Kidney (tissue), 14 donors: ENCODE data around the gene APH1A. TPM values are rescaled to one million over a fixed set of nuclear protein-coding genes. Genes with fewer than 3 reads are reported as not detected.
A peak's percentile ranks its signal among the peaks of the same experiment; 100 is the strongest.

Experiments used
- DNase-seq, 5 donors: peaks; one replicate each; pipeline ENCODE4 v3.0.0-alpha.2; 2013 to 2020
- FAIRE-seq: peaks from 2 replicates; lab custom pipeline; 2012; peaks lifted over from hg19 to GRCh38; lab: Jason Lieb, UNC
- H3K27ac ChIP-seq, 2 donors: one replicate each; pipeline ENCODE4 v1.7.0; 2013; ENCODE audit warnings: low read depth in 2 of 2, low read length in 2 of 2, inconsistent platforms in 1 of 2
- H3K27me3 ChIP-seq: one replicate; pipeline ENCODE4 v1.7.1; 2013; ENCODE audit warnings: low read length, inconsistent platforms; ENCODE audit not compliant: control insufficient read depth, insufficient read depth
- H3K36me3 ChIP-seq, 3 donors: one replicate each; pipeline versions ENCODE4 v1.7.0 to v1.7.1; 2013; ENCODE audit warnings: low read length in 3 of 3, control low read depth in 1 of 3, inconsistent platforms in 1 of 3; ENCODE audit not compliant: insufficient read depth in 3 of 3, control insufficient read depth in 2 of 3
- H3K4me1 ChIP-seq, 3 donors: one replicate each; pipeline versions ENCODE4 v1.7.0 to v1.7.1; 2013; ENCODE audit warnings: low read length in 3 of 3, inconsistent platforms in 1 of 3, low read depth in 1 of 3; ENCODE audit not compliant: control insufficient read depth in 2 of 3, insufficient read depth in 2 of 3
- H3K4me3 ChIP-seq, 3 donors: one replicate each; pipeline versions ENCODE4 v1.7.0 to v1.8.1; 2013; ENCODE audit warnings: low read length in 3 of 3, control low read depth in 1 of 3, inconsistent platforms in 1 of 3
- H3K9ac ChIP-seq, 3 donors: one replicate each; pipeline versions ENCODE4 v1.7.0 to v1.7.1; 2013; ENCODE audit warnings: low read length in 3 of 3, control low read depth in 1 of 3, inconsistent platforms in 1 of 3
- H3K9me3 ChIP-seq, 3 donors: one replicate each; pipeline versions ENCODE4 v1.7.0 to v1.7.1; 2013; ENCODE audit warnings: low read length in 3 of 3, control low read depth in 1 of 3, inconsistent platforms in 1 of 3; ENCODE audit not compliant: control insufficient read depth in 2 of 3, insufficient read depth in 1 of 3
- CTCF ChIP-seq: IDR thresholded peaks from 3 replicates; pipeline ENCODE4 v1.5.1; 2012; ENCODE audit warnings: mild to moderate bottlenecking, moderate library complexity, borderline replicate concordance; ENCODE audit not compliant: insufficient read depth; ENCODE audit errors: extremely low read depth
- intact Hi-C: fragments of 100-400 bp; cut with DNase I; formaldehyde crosslinking; loops from one replicate; pipeline ENCODE4 v1.11.1; 2022
- polyA plus RNA-seq: library from polyadenylated mRNA; stranded (reverse); fragments of 350-450 nt; fragmentation: Illumina TruSeq; extraction: RNeasy Lipid Tissue Mini Kit (QIAGEN cat#74804); gene quantifications from one replicate; pipeline ENCODE4 v1.2.3, GENCODE V29; 2014; ENCODE audit warnings: low read depth, low replicate concordance; ENCODE audit not compliant: insufficient read depth
- total RNA-seq: library from RNA; stranded (reverse); fragmentation: NEBNext Ultra II Directional; extraction: Animal tissue kit (Norgen Biotek cat#: 25700); gene quantifications from one replicate; pipeline ENCODE4 v1.2.1, GENCODE V29; 2021
- donor health status: control.
- donor health status: control.
- donor health status: control.
- donor health status: control.
- donor health status: control.
- donor health status: DM: yes; HTN: yes; CAD: no.
- donor health status: Normal renal cell carcinoma (clear cell type).

The APH1A gene
- total and polyA plus RNA-seq, 2 donors from 2014 or later = 116 to 147 TPM

- H3K27ac ChIP-seq = no peak overlapping the region
- intact Hi-C loops = no loop called here
- no peaks in the 10 kb centered on the region for H3K9me3 ChIP-seq
- DNase-seq (peak in 1 of 5 donors; percentile 40), FAIRE-seq (no peak)
- H3K27me3 ChIP-seq = no peaks in the 10 kb centered on the region
- H3K4me3 ChIP-seq = no peak overlapping the region
- H3K36me3 ChIP-seq = no peaks in the 10 kb centered on the region
- no peak overlapping the region for H3K9ac ChIP-seq
- no peak for TF ChIP-seq CTCF
- H3K4me1 ChIP-seq = peaks cover 2 to 14% (median 14%) of the 10 kb centered on the region in 3 donors
These were observed 9.6 kb downstream of the APH1A start for GRCh38 chr1:150259217-150259616.

- peak within 1 kb of the TSS in 2 of 3 donors; percentile 20 to 45 for H3K9ac ChIP-seq
- peak in 4 of 5 donors; percentile 67 to 77 (median 70) for DNase-seq
These were observed 10.9 kb downstream of the APH1A start, which contains the start of gene CA14 for GRCh38 chr1:150257624-150258585. TSS of gene CA14 (plus strand) at chr1:150257774. CDS start at chr1:150258129, 355 bp downstream.

GRCh38 chr1:150256554-150257341 is 12.1 kb downstream of the APH1A start:
- H3K27ac ChIP-seq = no peak overlapping the region
- FAIRE-seq (no peak), DNase-seq (peak in 4 of 5 donors; percentile 44 to 76 (median 57))
- peaks cover 2 to 14% (median 14%) of the 10 kb centered on the region in 3 donors for H3K4me1 ChIP-seq
- no peak overlapping the region for H3K4me3 ChIP-seq
- intact Hi-C loops = no loop called here
- no peaks in the 10 kb centered on the region for H3K36me3 ChIP-seq
- no peak for TF ChIP-seq CTCF
- peak overlapping the region in 2 of 3 donors; percentile 20 to 45 for H3K9ac ChIP-seq
- no peaks in the 10 kb centered on the region for H3K9me3 ChIP-seq
- no peaks in the 10 kb centered on the region for H3K27me3 ChIP-seq

More at GRCh38 chr1:150257624-150258585, 10.9 kb downstream of the APH1A start, which contains the start of gene CA14:
- Histone ChIP-seq H3K4me1 (peaks cover 2 to 14% (median 14%) of the 10 kb centered on the region in 3 donors), H3K27ac (no peak within 1 kb of the TSS), H3K27me3 (no peaks in the 10 kb centered on the region), H3K4me3 (peak within 1 kb of the TSS in 1 of 3 donors; percentile 13), H3K9me3 (no peaks in the 10 kb centered on the region), H3K36me3 (no peaks in the 10 kb centered on the region)
- intact Hi-C loops = no loop called here
- no peak for FAIRE-seq
- TF ChIP-seq CTCF = no peak
